HepG2 (cell line): ENCODE measurements around the gene CCR3. TPM values are rescaled to one million over a fixed set of nuclear protein-coding genes. Genes with fewer than 3 reads are reported as not detected.

Experiments used
- ATAC-seq: fragments of 200-7000 bp; cut with Tn5 transposase; 3 replicates; pipeline ENCODE4 v1.9.1; 2020; ENCODE audit warnings: mild to moderate bottlenecking, moderate library complexity
- BruUV-seq: library from RNA; stranded (reverse); fragments of 400-500 nt; replicated peaks from 2 replicates; lab custom pipeline; 2021; lab: Mats Ljungman, UMichigan
- CTCF ChIA-PET: fragments of 300-600 bp; formaldehyde crosslinking; extraction: SDS; loops from one replicate; lab custom pipeline; 2021; ENCODE audit warnings: low total read pairs, inconsistent platforms, low intra/inter-chr PET ratio; lab: Yijun Ruan, JAX
- POLR2A ChIA-PET: fragments of 350-600 bp; sonication (Branson Sonifier 250); formaldehyde crosslinking; loops from one replicate; lab custom pipeline; 2020; ENCODE audit warnings: antibody characterized with exemption, inconsistent platforms; lab: Yijun Ruan, JAX
- DNase-seq: peaks from one replicate; pipeline ENCODE4 v3.0.0-alpha.2; 2015; ENCODE audit warnings: low spot score
- FAIRE-seq: peaks from 3 replicates; lab custom pipeline; 2011; peaks lifted over from hg19 to GRCh38; lab: Jason Lieb, UNC
- H2AFZ ChIP-seq: one replicate; pipeline ENCODE4 v1.6.1; 2011; ENCODE audit warnings: low read length, inconsistent platforms
- H3K27ac ChIP-seq: fragments of 300-600 bp; 3 replicates; pipeline ENCODE4 v1.8.0; 2011; ENCODE audit warnings: mixed run types, mild to moderate bottlenecking, mixed read lengths, low read length, inconsistent platforms; ENCODE audit not compliant: insufficient read depth; ENCODE audit errors: extremely low read length
- H3K27me3 ChIP-seq, 2 experiments: fragments of 200-600 bp in 1 of 2; 2 replicates in 1 of 2; 3 replicates in 1 of 2; pipeline versions ENCODE4 v1.6.0 to v1.8.0; 2011; ENCODE audit warnings: low read length in 2 of 2, mild to moderate bottlenecking in 2 of 2, moderate library complexity in 2 of 2, inconsistent platforms in 1 of 2; ENCODE audit not compliant: insufficient read depth in 2 of 2, control insufficient read depth in 1 of 2
- H3K36me3 ChIP-seq, 2 experiments: fragments of 200-600 bp in 1 of 2; replicated peaks in 1 of 2; 2 replicates in 1 of 2; 3 replicates in 1 of 2; pipeline versions ENCODE4 v1.5.1 to v1.8.0; 2011; ENCODE audit warnings: low read length in 2 of 2, inconsistent platforms in 1 of 2; ENCODE audit not compliant: insufficient read depth in 2 of 2, control insufficient read depth in 1 of 2
- H3K4me1 ChIP-seq: 2 replicates; pipeline ENCODE4 v1.5.1; 2012; ENCODE audit warnings: low read length, inconsistent platforms; ENCODE audit not compliant: insufficient read depth
- H3K4me2 ChIP-seq: 2 replicates; pipeline ENCODE4 v1.6.0; 2011; ENCODE audit warnings: low read depth, low read length, inconsistent platforms
- H3K4me3 ChIP-seq, 3 experiments: fragments of 200-600 bp in 1 of 3; sonication (generic), shearing (Covaris generic) in 1 of 3; replicated peaks in 1 of 3; 2 replicates each; pipeline ENCODE4 v1.5.1; 2011 to 2016; ENCODE audit warnings: low read length in 3 of 3, inconsistent platforms in 2 of 3, low read depth in 2 of 3, mild to moderate bottlenecking in 2 of 3, control low read depth in 1 of 3, mixed read lengths in 1 of 3; ENCODE audit not compliant: insufficient read depth in 1 of 3
- H3K79me2 ChIP-seq: one replicate; pipeline ENCODE4 v1.6.1; 2011; ENCODE audit warnings: low read length, inconsistent platforms; ENCODE audit not compliant: insufficient read depth
- H3K9ac ChIP-seq: 2 replicates; pipeline ENCODE4 v1.6.0; 2011; ENCODE audit warnings: mild to moderate bottlenecking, low read depth, low read length, inconsistent platforms; ENCODE audit not compliant: insufficient read depth
- H3K9me3 ChIP-seq: 2 replicates; pipeline ENCODE4 v1.5.1; 2012; ENCODE audit warnings: mild to moderate bottlenecking, low read length
- H4K20me1 ChIP-seq: 2 replicates; pipeline ENCODE4 v1.6.0; 2011; ENCODE audit warnings: inconsistent platforms, mild to moderate bottlenecking, low read length, moderate library complexity; ENCODE audit not compliant: insufficient read depth
- ATF7 ChIP-seq, 2 experiments: fragments of 450-650 bp in 1 of 2; sonication (generic) in 1 of 2; formaldehyde crosslinking in 1 of 2; IDR thresholded peaks; 2 replicates each; pipeline versions ENCODE4 v1.4.0 to v1.6.1; 2016 to 2020; ENCODE audit warnings: antibody characterized with exemption in 1 of 2, mild to moderate bottlenecking in 1 of 2, missing genetic modification reagents in 1 of 2
- CREB1 ChIP-seq, 2 experiments: fragments of 450-650 bp in 1 of 2; IDR thresholded peaks; 2 replicates each; pipeline ENCODE4 v1.6.1; 2016 to 2017; ENCODE audit warnings: control low read depth in 1 of 2, mild to moderate bottlenecking in 1 of 2, missing compliant biosample characterization in 1 of 2, missing genetic modification characterization in 1 of 2
- ZNF503 ChIP-seq: sonication (generic); formaldehyde crosslinking; IDR thresholded peaks from 2 replicates; pipeline ENCODE4 v1.4.0; 2020; ENCODE audit warnings: missing genetic modification reagents
- ZNF670 ChIP-seq: sonication (generic); formaldehyde crosslinking; IDR thresholded peaks from 2 replicates; pipeline ENCODE4 v1.8.0; 2022; ENCODE audit warnings: mild to moderate bottlenecking, missing genetic modification reagents, borderline replicate concordance
- ZNF672 ChIP-seq: sonication (generic); formaldehyde crosslinking; IDR thresholded peaks from 2 replicates; pipeline ENCODE4 v1.8.1; 2022; ENCODE audit warnings: missing genetic modification reagents
- WGBS: methylation state at CpG from one replicate; pipeline ENCODE4 v1.1.6; 2017; ENCODE audit warnings: low lambda C conversion rate; 5-methylcytosine and 5-hydroxymethylcytosine counted together
- in situ Hi-C: cut with HindIII; loops from 2 replicates; pipeline ENCODE4 v1.10.0; 2017; ENCODE audit warnings: low pct_unique_long_range_greater_than_20kb; ENCODE audit not compliant: extremely low pct_ligation_motif_present
- intact Hi-C: fragments of 100-400 bp; cut with micrococcal nuclease; formaldehyde crosslinking; loops from one replicate; pipeline ENCODE4 v1.10.0; 2022; ENCODE audit not compliant: unreplicated experiment
- polyA plus RNA-seq, 8 experiments: library from polyadenylated mRNA; depleted of rRNA in 3 of 8; stranded (reverse) in 7 of 8; unstranded in 1 of 8; fragments of >200 nt; fragmentation: Illumina TruSeq in 4 of 8; extraction: Trizol in 4 of 8; gene quantifications; 2 replicates each; pipeline versions ENCODE4 v1.2.1 to v1.2.3, GENCODE V29; 2011 to 2016; ENCODE audit warnings: low read depth in 4 of 8, missing spikeins in 1 of 8, mixed read lengths in 1 of 8; ENCODE audit not compliant: insufficient read depth in 1 of 8
- total RNA-seq, 5 experiments: library from RNA; depleted of rRNA; stranded (reverse); fragments of >200 nt; fragmentation: Illumina TruSeq; extraction: Trizol; gene quantifications; 2 replicates each; pipeline ENCODE4 v1.2.3, GENCODE V29; 2016; ENCODE audit warnings: low read depth in 1 of 5

The CCR3 gene
- total and polyA plus RNA-seq, 2 of the 13 experiments (the other 11 are each of a cell fraction or from before 2014, with no cell fraction given) = not detected

GRCh38 chr3:46215810-46216414 is 26.3 kb upstream of the CCR3 start (continued):
- TF ChIP-seq ZNF670 (CRISPR knock-in tag) = no peak
- TF ChIP-seq ZNF672 = no peak

GRCh38 chr3:46218196-46218709 is 24.0 kb upstream of the CCR3 start:
- no peak for FAIRE-seq
- peak; percentile 96 for TF ChIP-seq ATF7 (IDR thresholded peaks at IDR 0.05)
- TF ChIP-seq ATF7 (CRISPR knock-in tag; IDR thresholded peaks at IDR 0.05) = no peak
- TF ChIP-seq CREB1 (IDR thresholded peaks at IDR 0.05) = peak; percentile 59; the same call in 1 of the 2 replicates
- TF ChIP-seq CREB1 (CRISPR knock-in tag; IDR thresholded peaks at IDR 0.05) = no peak
- TF ChIP-seq ZNF503 (CRISPR knock-in tag) = no peak
- CTCF ChIA-PET = no interaction called here
- Histone ChIP-seq H3K4me1 (no peaks in the 10 kb centered on the region), H3K27me3 (no peaks in the 10 kb centered on the region), H2AFZ (no peak overlapping the region), H3K79me2 (no peaks in the 10 kb centered on the region), H4K20me1 (no peaks in the 10 kb centered on the region), H3K9ac (no peak overlapping the region), H3K9me3 (no peaks in the 10 kb centered on the region), H3K27ac (no peak overlapping the region), H3K36me3 (no peaks in the 10 kb centered on the region), H3K4me3 (no peak overlapping the region), H3K4me2 (no peak overlapping the region)
- no TSS peak for BruUV-seq
- in situ Hi-C loops = no loop called here
- WGBS = 0% methylated on average over 2 of the region's 2 CpGs
- no peak for ATAC-seq
- DNase-seq = no peak
- intact Hi-C loops = no loop called here
- POLR2A ChIA-PET = no interaction called here
